Measurements from ENCODE around the gene GPR141. TPM values are rescaled to one million over a fixed set of nuclear protein-coding genes. Genes with fewer than 3 reads are reported as not detected.

GPR141 gene
- total and polyA plus RNA-seq, 2 experiments from 2014 or later = 0.51 TPM; not detected in 1

DNA sequence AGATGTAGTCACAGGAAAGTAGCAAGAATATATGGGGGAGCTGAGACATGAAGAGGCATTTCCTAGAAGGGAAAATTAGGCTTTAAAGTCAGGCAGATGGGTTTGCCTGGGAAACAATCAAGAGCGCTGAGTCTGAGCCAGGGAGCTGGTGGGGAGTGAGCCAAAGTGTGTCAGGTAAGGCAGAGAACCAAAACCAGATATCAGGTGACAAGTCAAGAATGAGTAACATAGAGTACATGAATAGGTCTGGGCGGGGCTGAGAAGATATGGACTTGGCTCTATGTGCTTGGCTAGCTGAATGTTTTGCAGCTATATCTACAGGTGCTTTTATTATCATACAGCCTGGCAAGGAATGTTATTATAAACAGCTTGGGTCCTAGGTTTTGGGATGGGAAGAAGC, 49.3 kb downstream of the GPR141 start:
- H3K9me3 ChIP-seq (ENCODE audit: low read depth) = no peaks in the 10 kb centered on the region
- H3K27ac ChIP-seq = no peak overlapping the region
- H3K4me3 ChIP-seq = no peak overlapping the region
- no peaks in the 10 kb centered on the region for H3K4me1 ChIP-seq (ENCODE audit: low read depth)
- TF ChIP-seq, protein P1, sequence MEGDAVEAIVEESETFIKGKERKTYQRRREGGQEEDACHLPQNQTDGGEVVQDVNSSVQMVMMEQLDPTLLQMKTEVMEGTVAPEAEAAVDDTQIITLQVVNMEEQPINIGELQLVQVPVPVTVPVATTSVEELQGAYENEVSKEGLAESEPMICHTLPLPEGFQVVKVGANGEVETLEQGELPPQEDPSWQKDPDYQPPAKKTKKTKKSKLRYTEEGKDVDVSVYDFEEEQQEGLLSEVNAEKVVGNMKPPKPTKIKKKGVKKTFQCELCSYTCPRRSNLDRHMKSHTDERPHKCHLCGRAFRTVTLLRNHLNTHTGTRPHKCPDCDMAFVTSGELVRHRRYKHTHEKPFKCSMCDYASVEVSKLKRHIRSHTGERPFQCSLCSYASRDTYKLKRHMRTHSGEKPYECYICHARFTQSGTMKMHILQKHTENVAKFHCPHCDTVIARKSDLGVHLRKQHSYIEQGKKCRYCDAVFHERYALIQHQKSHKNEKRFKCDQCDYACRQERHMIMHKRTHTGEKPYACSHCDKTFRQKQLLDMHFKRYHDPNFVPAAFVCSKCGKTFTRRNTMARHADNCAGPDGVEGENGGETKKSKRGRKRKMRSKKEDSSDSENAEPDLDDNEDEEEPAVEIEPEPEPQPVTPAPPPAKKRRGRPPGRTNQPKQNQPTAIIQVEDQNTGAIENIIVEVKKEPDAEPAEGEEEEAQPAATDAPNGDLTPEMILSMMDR (IDR thresholded peaks at IDR 0.05; ENCODE audit: low read depth, low read length) = no peak
- DNase-seq (ENCODE audit: low read depth in 1 of 2, low spot score in 1 of 2) = no peak
- no peaks in the 10 kb centered on the region for H3K36me3 ChIP-seq
- H3K27me3 ChIP-seq = no peaks in the 10 kb centered on the region

DNA sequence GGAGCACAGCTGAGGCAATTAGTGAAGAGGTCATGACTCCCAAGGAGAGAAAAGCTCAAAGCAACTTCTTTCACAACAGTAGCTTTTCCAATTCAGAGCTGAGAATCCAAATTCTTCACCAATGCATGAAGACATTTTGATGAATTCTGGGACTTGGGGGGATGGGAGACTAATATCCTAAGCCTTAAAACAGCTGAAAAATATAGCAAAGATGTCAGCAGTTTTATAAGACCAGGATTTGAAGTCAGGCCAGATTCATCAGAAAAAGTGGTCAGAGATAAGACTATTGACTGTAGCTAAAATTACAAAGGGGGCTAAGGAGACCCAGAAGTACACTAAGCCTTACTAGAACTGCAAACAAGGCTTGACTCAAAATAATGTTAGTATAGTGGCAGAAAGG, 51.6 kb downstream of the GPR141 start:
- Histone ChIP-seq H3K27ac (no peak overlapping the region), H3K4me3 (no peak overlapping the region), H3K27me3 (no peaks in the 10 kb centered on the region), H3K4me1 (ENCODE audit: low read depth) (no peaks in the 10 kb centered on the region), H3K36me3 (no peaks in the 10 kb centered on the region), H3K9me3 (ENCODE audit: low read depth) (no peaks in the 10 kb centered on the region)
- DNase-seq (ENCODE audit: low read depth in 1 of 2, low spot score in 1 of 2) = no peak
- TF ChIP-seq, protein P1 (IDR thresholded peaks at IDR 0.05; ENCODE audit: low read depth, low read length) = no peak

DNA sequence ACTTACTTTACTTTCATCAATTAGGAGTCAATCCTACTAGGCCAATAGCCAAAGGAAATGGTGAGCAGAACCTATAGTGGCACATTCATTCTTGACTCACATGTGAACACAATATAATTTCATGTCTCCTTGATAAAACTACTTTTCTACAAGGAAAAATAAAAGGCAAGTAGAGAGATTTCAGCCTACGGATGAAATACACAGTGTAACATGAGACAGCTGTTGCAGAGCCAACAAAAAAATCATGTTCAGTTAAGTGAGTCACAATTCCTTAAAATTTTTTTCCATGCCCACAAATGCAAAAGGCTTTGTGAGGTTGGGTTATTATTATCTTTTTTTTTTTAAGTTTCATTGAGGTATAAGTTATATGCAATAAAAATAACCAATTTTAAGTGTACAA, 54.8 kb downstream of the GPR141 start:
- H3K4me1 ChIP-seq (ENCODE audit: low read depth) = no peaks in the 10 kb centered on the region

DNA sequence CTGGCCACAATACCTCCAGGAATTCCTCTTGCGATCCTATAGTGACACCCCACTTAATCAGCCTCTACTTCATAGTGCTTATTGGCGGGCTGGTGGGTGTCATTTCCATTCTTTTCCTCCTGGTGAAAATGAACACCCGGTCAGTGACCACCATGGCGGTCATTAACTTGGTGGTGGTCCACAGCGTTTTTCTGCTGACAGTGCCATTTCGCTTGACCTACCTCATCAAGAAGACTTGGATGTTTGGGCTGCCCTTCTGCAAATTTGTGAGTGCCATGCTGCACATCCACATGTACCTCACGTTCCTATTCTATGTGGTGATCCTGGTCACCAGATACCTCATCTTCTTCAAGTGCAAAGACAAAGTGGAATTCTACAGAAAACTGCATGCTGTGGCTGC, 56.8 kb downstream of the GPR141 start:
- TF ChIP-seq, protein P1 (IDR thresholded peaks at IDR 0.05; ENCODE audit: low read depth, low read length) = no peak
- no peaks in the 10 kb centered on the region for H3K4me1 ChIP-seq (ENCODE audit: low read depth)
- no peaks in the 10 kb centered on the region for H3K27me3 ChIP-seq
- no peak overlapping the region for H3K27ac ChIP-seq
- no peaks in the 10 kb centered on the region for H3K9me3 ChIP-seq (ENCODE audit: low read depth)
- H3K36me3 ChIP-seq = no peaks in the 10 kb centered on the region
- no peak for DNase-seq (ENCODE audit: low read depth in 1 of 2, low spot score in 1 of 2)
- H3K4me3 ChIP-seq = no peak overlapping the region

More for the DNA sequence above, 54.8 kb downstream of the GPR141 start:
- DNase-seq (ENCODE audit: low read depth in 1 of 2, low spot score in 1 of 2) = no peak
- H3K27me3 ChIP-seq = no peaks in the 10 kb centered on the region
- no peaks in the 10 kb centered on the region for H3K36me3 ChIP-seq
- TF ChIP-seq, protein P1 (IDR thresholded peaks at IDR 0.05; ENCODE audit: low read depth, low read length) = no peak
- H3K27ac ChIP-seq = no peak overlapping the region
- H3K4me3 ChIP-seq = no peak overlapping the region
- no peaks in the 10 kb centered on the region for H3K9me3 ChIP-seq (ENCODE audit: low read depth)

DNA sequence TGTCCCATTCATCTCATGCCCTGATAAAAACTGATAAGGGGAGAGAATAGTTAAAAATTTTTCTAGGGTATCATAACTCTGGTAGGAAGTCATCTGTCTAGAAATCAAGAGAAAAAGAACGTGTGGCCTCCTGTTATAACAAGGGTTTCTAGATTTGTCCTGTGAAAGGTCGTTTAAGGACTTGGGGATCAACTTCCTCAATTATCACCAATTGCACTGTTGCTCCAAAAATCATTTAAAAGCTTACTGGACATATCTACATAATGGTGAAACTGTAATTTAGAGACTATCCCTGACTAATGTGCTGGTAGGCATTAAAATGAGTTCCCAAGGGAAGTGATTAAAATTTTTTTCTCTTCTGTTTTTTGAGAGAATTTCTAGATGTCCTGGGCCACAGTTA, 58.2 kb downstream of the GPR141 start:
- TF ChIP-seq, protein P1 (IDR thresholded peaks at IDR 0.05; ENCODE audit: low read depth, low read length) = no peak
- no peak overlapping the region for H3K4me3 ChIP-seq
- no peak overlapping the region for H3K27ac ChIP-seq

DNA sequence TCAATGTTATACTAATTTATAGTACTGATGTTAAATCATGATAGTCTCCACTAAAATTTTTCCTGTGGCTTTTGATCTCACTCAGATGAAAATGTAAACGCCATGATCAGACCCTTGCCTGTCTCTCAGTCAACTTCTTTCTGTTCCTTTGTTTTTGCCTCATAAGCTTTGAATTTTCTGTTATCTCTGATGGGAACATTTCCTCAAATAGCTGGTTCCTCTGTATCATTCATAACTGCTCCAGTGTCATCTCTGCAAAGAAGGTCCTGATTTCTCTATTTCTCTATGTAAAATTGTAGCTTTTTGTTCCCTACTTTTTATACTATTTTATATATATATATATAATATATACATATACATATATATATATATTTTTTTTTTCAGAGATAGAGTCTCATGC, 67.5 kb downstream of the GPR141 start:
- H3K27me3 ChIP-seq = no peaks in the 10 kb centered on the region
- no peak for DNase-seq (ENCODE audit: low read depth in 1 of 2, low spot score in 1 of 2)
- H3K9me3 ChIP-seq (ENCODE audit: low read depth) = no peaks in the 10 kb centered on the region
- no peak overlapping the region for H3K4me3 ChIP-seq
- H3K36me3 ChIP-seq = no peaks in the 10 kb centered on the region
- peaks cover 48% of the 10 kb centered on the region for H3K4me1 ChIP-seq (ENCODE audit: low read depth)
- TF ChIP-seq, protein P1 (IDR thresholded peaks at IDR 0.05; ENCODE audit: low read depth, low read length) = no peak
- H3K27ac ChIP-seq = no peak overlapping the region

More for the DNA sequence above, 58.2 kb downstream of the GPR141 start:
- Histone ChIP-seq H3K9me3 (ENCODE audit: low read depth) (no peaks in the 10 kb centered on the region), H3K36me3 (no peaks in the 10 kb centered on the region), H3K4me1 (ENCODE audit: low read depth) (peaks cover 5% of the 10 kb centered on the region), H3K27me3 (no peaks in the 10 kb centered on the region)
- DNase-seq (ENCODE audit: low read depth in 1 of 2, low spot score in 1 of 2) = no peak

All from cardiac muscle cell (in vitro differentiated cells and primary cell).